NCI-H1105 (cell line): ENCODE data around the gene VPS35L.
"Not testable (repeated sequence)": the region's sequence is repeated elsewhere in the genome, so short reads cannot be mapped to it uniquely, and the experiment has no call there.

Source experiments
- DNase-seq: peaks from one replicate; lab custom pipeline; 2025; lab: John Stamatoyannopoulos, UW

VPS35L gene

GRCh38 chr16:19649980-19650379 is 94.5 kb downstream of the VPS35L start:
- DNase-seq: no peak

GRCh38 chr16:19654147-19654546 is 98.6 kb downstream of the VPS35L start:
- no peak for DNase-seq

GRCh38 chr16:19655242-19655777 is 99.8 kb downstream of the VPS35L start:
- DNase-seq: no peak

GRCh38 chr16:19657831-19658230 is 102.3 kb downstream of the VPS35L start:
- DNase-seq: no peak

DNA sequence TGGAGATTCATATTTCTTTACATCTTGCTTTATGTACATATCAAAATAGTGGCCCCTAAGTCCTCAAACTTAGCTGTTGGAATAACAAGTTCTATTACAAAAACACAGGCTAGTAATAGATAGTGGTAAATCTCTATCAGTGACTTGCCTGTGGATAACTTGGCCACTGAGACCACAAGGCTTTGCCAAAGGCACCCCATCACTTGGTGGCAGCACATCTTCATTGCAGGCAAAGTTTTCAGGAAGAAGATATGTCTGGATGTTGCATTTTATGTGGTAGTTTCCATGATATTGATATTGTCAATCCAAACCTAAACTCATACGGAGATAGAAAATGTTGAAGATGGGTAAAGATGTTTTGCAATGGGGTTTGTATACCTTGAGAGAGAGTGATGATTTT is 104.1 kb downstream of the VPS35L start:
- no peak for DNase-seq

- DNase-seq: no peak
Observed at GRCh38 chr16:19660432-19660831, 104.9 kb downstream of the VPS35L start.

DNA sequence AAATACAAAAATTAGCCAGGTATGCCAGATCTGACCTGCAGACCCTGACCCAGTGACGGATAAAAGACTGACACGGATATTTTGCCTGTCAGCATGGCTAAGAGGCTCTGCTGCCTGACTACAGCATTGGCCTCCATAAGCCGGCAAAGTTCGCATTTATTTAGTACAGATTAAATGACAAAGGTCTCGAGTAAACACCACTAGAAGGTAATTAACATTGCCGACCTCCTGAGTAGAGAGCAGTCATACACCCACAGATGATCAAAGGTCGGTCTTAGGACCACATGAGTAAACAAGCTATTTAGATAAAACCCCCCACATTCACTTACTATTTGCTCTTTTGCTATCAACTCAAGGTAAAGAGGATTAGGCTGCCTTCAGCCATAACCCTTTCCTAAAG is 106.8 kb downstream of the VPS35L start:
- DNase-seq: no peak

- no peak for DNase-seq
Observed at GRCh38 chr16:19664166-19664565, 108.7 kb downstream of the VPS35L start.

DNA sequence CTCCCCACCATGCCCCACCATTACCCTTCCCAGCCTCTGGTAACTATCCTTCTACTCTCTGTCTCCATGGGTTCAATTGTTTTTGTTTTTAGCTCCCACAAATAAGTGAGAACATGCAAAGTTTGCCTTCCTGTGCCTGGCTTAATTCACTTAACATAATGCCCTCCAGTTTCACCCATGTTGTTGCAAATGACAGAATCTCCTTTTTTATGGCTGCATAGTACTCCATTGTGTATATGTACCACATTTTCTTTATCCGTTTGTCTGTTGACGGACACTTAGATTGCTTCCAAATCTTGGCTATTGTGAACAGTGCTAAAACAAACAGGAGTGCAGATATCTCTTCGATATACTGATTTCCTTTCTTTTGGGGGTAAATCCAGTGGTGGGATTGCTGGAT is 109.8 kb downstream of the VPS35L start:
- not testable (repeated sequence) for DNase-seq

GRCh38 chr16:19666477-19666876 is 111.0 kb downstream of the VPS35L start:
- DNase-seq: no peak

DNA sequence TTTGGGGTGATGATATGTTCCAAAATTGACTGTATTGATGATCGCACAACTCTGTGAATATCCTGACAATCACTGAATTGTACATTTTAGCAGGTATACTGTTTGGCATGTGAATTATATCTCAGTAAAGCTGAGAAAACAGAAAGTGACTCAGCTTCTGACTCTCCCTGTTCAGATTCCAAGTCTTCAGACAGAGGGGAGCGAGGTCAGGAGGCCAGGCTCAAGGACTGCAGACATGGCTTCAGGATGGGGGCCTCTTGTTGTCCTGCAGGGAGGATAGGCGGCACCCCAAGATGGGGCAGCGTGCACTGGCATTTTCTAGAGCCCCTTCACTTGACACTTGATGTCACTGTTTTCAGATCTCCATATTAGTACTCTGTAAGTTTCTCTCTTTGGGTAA is 116.9 kb downstream of the VPS35L start:
- DNase-seq: no peak

DNA sequence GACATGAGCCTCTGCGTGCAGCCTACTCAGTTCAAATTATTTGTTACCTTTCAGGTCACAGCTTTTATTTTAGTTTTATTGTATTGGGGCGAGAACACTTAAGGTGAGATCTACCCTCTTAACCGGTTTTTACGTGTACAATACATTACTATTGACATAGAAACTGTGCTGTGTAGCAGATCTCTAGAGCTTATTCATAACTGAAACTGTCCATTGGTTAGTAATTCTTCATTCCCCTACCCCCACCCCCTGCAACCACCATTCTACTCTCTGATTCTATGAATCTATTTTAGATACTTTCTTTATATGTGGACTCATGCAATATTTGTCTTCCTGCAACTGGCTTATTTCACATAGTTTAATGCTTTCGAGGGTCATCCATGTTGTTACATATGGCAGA is 119.0 kb downstream of the VPS35L start:
- no peak for DNase-seq

DNA sequence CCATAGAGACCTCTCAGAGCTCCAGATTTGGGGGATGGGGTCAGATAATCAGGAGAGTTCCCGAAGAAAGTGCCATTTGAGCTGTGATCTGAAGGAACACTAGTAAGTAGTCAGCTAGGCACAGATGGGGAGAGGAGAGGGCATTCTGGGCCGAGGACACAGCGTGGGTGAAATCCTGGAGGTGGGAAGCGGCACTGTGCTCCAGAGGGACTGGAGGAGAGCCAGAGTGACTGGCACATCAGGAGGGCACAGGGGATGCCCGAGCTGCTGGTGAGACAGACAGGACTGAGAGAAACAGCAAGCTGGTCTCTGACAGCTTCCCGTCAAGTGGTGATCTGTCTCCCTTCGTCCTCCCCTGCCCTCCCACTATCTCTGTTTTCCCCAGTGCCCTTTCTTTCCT is 121.9 kb downstream of the VPS35L start:
- no peak for DNase-seq

DNA sequence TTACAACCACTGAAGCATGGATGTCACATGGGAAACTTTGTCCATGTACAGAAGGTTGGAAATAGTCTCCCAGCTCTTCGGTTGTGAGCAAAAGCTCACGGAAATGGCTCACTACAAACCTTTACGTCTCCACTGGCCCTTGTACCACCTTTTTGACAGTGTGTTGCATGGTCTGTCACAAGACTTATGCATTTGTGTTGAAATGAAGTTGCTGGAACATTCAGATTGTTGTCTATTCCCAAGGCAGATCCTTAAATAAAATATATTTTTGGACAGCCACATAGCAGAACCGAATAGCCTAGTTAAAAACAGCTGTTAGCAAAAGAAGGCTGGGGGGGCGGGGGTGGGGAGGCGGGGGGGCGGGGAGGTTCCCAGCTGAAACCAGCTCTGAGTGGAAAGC is 123.3 kb downstream of the VPS35L start:
- no peak for DNase-seq

GRCh38 chr16:19679281-19679680 is 123.8 kb downstream of the VPS35L start:
- DNase-seq: not testable (repeated sequence)

GRCh38 chr16:19680881-19681340 is 125.4 kb downstream of the VPS35L start:
- no peak for DNase-seq

DNA sequence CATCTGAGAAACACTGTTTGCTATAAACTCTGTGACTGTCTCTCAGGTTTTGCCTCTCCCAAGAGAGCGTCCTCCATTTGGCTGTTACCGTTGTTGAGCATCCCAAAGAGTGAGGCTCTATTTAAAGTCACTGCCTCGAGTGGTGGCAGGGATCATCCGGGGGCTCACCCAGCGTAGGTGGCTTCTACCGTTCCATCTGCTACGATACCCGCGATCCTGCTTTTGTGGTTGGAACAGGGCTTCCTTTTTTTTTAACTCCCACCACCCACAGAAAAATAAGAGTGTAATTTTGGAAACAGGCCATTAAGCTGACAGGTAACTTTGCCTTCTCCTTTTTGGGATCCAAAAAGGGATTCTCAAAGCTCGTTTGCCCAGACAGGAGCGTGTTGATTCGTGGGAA is 126.1 kb downstream of the VPS35L start:
- DNase-seq: no peak

DNA sequence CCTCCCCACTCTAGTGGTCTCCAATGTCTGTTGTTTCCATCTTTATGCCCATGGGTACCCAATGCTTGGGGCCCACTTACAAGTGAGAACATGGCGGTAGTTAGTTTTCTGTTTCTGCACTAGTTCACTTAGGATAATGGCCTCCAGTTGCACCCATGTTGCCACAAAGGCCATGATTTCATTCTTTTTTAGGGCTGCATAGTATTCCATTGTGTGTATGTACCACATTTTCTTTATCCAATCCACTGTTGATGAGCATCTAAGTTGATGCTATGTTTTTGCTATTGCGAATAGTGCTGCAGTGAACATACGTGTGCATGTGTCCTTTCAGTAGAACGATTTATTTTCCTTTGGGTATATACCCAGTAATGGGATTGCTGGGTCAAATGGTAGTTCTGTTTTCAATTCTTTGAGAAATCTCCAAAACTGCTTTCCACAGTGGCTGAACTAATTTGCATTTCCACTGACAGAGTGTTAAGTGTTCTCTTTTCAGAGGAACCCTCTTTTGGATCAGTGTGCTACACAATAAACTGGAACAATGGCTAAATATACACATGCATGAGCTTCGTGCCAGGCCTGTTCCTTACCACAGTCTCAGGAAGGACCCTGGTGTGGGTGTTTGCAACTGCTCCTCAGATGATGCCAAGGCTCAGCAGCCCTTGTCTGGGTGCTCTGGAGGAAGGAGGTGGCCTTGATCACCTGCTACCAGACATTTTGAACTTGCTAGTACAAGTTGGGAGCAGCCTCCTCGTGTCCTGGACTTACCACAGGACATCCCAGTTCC is 128.1 kb downstream of the VPS35L start:
- no peak for DNase-seq

DNA sequence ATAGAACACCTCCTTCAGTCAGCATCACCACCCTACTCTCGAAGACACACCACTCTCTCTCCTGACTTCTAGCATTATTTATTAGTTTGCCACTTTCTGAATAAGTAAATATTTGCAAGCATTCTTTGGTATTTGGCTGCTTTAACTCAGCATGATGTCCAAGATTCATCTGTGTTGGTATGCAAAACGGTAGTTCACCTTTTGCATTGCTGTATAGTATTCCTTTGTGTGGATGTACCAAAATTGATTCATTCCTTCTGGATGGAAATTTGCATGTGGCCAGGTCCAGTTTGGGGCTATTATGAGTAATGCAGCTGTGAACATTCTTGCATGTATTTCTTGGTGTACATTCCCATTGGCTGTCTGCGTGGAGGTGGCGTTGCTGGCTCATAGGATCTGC is 129.7 kb downstream of the VPS35L start:
- no peak for DNase-seq

DNA sequence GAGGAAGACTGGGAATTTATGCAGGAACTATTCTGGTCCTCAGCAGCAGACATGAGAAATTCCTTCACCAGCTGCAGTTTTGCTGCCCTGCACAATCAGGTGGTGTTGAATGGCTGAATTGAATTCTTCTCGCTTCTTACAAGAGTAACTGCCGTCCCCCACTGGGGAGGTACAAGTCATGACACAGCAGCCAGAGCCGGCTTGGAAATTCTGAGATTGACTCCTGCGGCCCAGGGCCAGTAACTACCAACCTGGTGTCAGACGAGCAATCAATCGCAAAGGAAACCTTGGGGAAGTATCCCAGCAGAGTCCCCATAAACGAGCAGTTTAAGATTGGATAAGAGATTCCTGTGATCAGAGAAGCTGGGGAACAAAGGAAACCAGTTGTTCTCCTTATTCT is 131.8 kb downstream of the VPS35L start:
- DNase-seq: no peak

DNA sequence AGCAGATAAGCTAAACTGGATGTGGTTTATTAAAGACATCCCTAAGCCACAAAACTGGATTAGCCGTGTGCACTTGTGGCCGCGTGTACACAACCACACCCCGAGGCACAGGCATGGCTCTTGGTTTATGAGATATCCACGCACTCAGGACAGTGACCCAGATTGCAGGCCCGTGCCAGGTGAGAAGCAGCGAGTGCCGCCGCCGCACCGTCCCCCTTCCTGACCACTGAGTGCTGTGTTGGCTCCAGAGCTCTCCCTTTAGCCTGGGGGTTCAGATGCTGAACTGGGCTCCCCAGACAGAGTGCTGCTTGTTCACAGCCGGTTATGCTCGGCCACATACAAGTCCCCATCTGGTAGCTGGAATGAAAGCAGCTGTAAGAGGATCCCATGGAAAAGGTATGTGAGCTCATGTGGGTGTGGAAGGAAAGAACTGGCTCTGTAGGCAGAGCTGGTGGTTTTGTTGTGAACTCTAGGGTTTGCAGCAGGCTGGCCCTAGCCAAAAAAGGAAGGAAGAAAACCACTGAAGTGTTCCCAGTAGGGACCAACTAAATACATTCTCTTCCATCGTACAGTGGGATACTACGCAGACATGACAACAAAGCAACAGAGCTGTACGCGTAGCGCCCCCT is 133.0 kb downstream of the VPS35L start:
- no peak for DNase-seq

DNA sequence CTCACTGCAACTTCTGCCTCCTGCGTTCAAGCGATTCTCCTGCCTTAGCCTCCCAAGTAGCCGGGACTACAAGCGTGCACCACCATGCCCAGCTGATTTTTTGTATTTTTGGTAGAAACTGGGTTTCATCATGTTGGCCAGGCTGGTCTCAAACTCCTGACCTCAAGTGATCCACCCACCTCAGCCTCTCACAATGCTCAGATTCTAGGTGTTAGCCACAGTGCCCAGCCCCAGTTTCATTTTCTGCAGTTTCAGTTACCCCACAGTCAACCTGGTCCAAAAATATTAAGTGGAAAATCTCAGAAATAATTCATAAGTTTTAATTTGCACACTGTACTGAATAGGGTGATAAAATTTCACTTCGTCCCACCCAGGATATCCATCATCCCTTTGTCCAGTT is 133.8 kb downstream of the VPS35L start:
- DNase-seq: no peak

GRCh38 chr16:19690196-19690595 is 134.7 kb downstream of the VPS35L start:
- no peak for DNase-seq
